Stimulated activated CD4-positive, alpha-beta T cell treated with anti-CD3 and anti-CD28 coated beads, Interleukin-12 subunit alpha, Interleukin-12 subunit beta, amount 100 ng/mL, for 48 hours (primary cell): Measurements from ENCODE around the gene NEIL1.
A peak's percentile ranks its signal among the peaks of the same experiment; 100 is the strongest.

Experiments used
- DNase-seq, 3 donors: peaks; one replicate each; pipeline ENCODE4 v3.0.0-alpha.2; 2020; ENCODE audit warnings: low read depth in 2 of 3, low spot score in 1 of 3

NEIL1 gene

DNA sequence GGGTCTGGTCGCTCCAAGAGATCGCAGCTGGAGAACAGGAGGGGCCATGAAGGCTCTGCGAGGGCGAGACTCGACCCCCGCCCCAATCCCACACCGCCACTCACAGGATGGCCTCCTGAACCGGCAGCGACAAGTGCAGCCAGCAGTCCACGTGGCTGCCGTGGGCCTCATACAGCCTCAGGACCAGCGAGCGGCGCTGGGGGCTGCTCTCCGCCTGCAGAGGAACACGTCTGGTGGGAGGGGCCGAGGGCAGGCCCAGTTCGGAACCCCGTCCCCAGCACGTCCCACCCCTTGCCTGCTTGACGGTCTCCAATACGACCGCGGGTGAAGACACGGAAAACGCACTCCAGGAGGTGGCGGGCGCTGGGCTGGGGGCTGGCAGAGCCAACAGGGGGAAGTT is 9.2 kb downstream of the NEIL1 start:
- no peak for DNase-seq

- no peak for DNase-seq
These were observed 9.7 kb downstream of the NEIL1 start for GRCh38 chr15:75356517-75356916.

DNA sequence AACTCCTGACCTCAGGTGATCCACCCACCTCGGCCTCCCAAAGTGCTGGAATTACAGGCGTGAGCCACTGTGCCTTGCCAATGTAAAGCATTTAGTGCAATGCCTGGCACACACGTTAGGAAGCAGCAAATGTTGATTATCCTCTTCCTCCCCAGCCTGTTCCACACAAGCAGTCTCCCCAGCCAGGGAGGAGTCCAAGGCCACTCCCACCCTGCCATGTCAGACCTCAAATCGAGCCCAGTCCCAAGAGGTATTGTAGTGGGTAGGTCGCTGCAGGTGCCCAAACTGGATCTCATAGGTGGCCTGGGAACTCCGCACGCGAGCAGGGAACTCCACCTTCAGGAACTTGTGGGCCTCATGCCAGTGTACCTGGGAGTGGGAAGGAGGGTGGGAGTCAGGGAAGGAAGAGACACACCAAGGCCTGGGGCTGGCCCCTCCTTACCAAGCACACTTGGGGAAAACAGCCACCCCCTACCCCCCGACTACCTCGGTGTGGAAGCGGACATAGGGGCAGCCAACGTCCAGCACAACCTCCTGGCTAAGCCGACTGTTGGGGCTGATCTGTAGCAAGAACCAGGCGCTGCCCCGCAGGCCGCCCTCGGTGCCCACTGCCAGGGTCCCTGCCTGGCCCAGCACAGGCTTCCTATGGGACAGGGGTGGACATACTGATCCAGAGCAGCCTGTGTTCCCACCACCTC is 11.3 kb downstream of the NEIL1 start:
- no peak for DNase-seq

DNA sequence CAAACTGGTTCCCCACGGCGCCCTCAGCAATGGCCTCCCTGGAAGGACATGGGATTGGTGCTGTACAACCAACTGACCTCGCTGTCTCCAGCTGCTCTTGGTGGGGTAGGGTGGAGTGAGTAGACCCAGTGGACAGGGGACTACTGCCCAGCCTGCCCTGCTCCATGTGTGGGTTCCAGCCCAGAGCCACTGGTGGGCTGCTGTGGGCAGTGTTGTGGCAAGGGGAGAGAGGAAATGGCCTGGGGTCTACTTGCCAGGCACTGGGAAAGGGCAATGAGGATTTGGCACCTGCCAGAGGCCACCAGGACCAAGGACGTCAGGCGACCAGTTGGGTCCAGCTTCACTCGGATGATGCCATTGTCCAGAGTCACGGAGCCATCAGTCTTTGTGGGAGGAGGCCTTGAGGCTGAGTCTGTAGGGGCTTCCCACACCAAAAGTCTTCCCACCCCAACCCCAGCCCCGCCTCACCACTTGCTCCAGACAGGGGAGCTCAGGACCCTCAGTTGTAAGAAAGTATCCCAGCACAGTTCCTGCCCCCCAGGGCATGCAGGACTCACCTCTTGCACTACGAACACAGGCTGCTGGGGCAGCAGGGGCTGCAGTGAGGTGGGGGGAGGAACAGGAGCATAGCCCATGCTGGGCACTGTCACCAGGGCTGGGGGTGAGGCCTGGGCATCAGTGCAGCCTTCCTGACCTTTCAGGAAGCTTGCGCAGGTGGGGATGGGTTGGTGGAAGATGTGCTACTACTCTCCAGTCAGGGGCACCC is 12.1 kb downstream of the NEIL1 start:
- DNase-seq = no peak

DNA sequence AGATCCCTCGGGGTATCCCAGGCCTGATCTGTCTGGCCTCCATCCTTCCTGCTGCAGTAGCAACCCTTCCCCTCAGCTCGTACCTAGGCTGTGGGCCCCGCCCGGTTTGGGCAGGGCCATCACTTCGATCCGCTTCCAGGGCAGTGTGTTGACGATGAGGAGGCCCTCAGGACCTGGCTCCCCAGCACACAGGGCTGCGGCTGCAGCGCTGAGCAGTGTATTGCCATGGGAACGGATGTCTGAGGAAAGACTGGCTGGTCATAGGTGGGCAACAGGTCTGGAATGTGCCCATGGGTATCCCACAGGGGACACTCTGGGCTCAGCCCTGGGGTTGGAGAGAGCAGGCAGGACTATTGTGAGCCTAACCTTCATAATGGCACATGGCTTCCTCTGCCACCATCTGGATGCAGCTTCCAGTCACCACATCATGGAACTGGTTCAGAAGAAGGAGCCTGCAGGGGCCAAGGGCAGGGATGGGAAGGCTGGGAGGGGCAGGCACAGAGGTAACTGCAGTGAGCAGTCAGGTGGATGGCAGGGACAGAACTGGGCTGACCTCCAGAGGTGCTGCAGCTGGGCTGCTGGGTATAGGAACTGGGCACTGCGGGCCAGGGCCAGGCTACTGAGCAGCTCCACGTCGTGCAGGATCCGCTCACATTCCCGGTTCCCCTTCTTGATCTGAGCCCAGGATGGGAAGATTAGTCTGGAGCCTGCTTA is 12.9 kb downstream of the NEIL1 start:
- DNase-seq = no peak

DNA sequence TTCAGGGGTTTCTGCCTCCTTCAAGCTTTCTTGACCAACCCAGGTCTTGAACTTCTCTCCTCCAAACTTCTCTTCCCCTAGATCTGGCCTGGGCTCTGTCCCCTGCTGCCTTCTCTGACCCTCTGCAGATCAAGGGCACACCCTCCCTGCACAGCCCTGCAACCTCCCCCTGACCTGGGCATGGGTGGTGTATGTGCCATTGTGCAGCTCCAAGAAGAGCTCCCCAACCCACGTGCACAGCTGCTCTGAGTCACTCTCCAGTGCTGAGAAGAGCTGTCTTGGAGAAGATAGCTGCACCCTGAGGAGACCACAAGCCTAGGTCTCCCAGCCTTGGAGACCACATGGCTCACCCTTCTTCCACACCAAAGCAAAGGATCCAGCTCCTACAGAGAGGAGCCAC is 13.6 kb downstream of the NEIL1 start:
- no peak for DNase-seq

DNA sequence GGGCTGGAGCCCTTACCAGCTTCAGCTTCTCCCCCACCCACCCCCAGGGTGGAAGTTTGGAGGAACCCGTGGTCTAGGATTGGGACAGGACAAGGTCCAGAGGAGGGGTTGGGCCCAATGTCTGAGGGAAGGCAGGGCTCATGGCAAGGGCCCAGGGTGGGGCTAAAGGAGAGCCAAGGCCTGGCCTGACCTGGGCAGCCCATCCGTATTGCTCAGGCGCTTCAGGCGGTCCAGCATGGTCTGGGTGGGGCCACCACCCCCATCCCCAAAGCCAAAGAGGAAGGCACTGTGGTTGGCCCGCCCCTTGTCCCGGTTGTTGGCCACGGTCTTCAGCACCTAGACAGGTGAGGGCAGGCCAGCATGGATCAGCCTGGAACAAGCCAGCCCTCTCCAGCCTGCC is 14.0 kb downstream of the NEIL1 start:
- DNase-seq = no peak

DNA sequence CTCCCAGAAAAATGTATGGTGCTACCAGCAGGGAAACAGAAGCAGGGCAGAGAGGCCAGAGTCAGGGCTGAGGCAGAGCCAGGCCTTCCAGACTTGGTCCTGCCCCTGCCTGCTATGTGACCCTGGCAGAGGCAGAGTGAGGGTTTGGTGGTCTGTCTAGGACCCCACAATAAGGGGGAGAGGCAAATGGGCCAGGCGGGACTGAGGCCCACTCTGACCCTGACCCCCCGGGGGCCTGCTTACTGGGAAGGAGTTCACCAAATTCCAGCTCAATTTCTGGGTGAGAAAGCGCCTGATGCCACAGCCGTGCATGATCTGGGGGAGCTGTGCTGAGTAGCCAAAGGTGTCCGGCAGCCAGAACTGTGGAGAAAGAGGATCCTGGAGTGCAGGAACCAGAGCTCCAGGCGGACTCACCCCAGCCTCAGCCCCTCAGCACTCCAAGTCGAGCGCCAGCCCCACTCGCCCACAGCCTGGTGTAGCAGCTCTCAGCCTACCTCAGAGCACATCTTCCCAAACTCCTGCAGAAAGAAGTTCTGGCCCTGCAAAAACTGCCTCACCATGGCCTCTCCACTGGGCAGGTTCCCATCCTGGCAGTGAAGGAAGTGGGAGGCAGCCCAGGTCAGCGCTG is 14.6 kb downstream of the NEIL1 start:
- DNase-seq = no peak

DNA sequence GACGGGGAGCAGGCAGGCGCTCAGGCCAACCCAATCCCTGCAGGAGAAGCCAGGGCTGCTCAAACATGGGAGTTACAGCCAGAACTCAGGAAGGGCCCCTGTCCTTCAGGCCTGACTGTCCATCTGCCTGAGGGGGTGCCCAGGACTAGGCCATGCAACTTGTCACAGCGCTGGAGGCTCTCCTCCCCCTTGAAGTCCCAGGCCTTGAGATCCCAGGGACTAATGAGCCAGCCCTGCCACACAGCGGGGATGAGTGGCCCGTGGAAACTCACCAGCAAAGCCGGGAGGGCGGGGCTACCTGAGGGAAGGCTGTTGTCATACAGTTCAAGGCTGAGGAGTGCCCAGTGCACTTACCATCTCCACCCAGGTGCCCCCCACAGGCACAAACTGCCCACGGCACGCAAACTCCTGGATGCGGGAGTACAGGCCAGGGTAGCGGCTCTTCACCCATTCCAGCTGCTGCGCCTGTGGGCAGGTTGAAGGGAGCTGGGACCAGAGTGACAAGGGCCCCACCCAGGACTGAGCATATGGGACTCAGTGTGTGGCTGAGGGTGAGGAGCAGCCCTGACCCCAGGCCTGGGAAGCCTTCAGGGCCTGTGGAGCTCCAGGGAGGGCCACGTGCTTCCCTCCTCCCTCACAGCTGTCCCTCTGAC is 15.3 kb downstream of the NEIL1 start:
- DNase-seq = no peak

- no peak for DNase-seq
These were observed 15.9 kb downstream of the NEIL1 start for GRCh38 chr15:75362642-75363249.

GRCh38 chr15:75363786-75364185 is 16.9 kb downstream of the NEIL1 start:
- no peak for DNase-seq

GRCh38 chr15:75364881-75365280 is 18.0 kb downstream of the NEIL1 start:
- no peak for DNase-seq

GRCh38 chr15:75366163-75366562 is 19.3 kb downstream of the NEIL1 start:
- no peak for DNase-seq

DNA sequence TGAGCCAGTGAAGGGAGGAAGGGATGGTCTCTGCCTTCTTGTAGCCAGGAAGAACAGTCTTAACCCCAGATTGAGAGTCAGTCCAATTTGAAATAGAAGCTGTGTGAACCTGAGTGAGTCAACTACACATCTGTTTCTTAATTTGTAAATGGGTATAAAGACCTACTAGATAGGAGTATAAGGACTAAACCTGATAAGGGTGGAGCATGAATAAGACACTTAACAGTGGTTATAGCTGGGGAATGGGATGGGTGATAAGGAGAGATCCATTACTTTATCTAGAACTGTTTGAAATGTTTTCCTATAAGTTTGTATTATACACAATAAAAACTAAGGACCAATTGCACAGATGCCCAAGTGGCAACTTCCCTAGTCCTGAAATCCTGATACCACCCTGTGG is 20.2 kb downstream of the NEIL1 start:
- no peak for DNase-seq

- DNase-seq = no peak
These were observed 20.6 kb downstream of the NEIL1 start for GRCh38 chr15:75367406-75367912.

- peak; percentile 90 to 94 (median 90) for DNase-seq
These were observed 21.3 kb downstream of the NEIL1 start, which contains the start of gene MAN2C1 for GRCh38 chr15:75367913-75368688. MAN2C1 (minus strand) TSS chr15:75368607; CDS start chr15:75368583, 24 bp downstream.

DNA sequence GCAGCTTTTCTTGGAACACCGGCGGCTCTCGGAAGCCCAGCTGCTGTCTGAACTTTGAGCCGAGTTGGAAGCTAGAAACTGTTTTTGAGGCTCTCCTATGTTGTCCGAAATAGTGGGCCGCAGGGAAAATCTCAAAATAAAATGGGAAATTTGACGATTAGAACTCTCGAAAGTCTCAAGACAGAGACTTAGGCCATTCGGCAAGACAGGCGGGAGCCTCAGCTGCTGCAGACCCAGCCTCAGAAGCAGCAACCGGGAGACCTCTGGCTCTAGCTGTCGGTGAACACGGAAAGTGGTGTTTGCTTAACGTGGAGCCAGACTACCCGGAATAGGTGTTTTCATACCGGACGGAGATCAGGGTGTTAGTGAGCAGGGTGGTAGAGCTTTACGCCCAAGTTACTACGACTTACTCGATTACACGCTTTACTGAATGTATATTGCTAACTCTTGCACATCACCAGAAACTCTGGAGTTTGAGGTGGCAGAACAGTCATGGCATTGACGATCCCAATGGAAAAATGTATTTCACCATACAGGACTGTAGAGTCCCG is 21.9 kb downstream of the NEIL1 start:
- DNase-seq = no peak

DNA sequence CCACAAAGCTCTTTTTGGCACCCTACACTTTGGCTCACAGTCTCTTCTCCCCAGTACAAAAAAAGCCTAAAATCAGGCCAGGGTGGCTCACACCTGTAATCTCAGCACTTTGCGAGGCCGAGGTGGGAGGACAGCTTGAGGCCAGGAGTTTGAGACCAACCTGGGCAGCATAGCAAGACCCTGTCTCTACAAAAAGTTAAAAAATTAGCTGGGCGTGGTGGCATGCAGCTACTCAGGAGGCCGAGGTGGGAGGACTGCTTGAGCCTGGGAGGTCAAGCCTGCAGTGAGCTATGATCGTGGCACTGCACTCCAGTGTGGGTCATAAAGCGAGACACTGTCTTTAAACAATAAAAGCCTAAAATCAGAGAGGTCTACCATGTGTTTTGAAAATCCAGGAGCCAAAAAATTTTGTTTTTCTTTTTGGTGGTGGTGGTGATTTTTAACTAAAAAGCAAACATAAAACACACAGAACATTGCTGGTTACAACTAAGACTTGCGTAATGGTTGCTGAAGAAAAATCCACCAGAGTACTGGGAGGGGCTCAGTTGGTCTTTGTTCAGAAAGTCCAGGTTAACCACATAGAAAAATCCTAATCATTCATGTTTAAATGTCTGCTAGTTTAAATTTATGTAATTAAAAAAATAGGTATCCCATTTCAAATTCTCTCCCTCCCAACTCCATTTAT is 23.2 kb downstream of the NEIL1 start:
- no peak for DNase-seq

DNA sequence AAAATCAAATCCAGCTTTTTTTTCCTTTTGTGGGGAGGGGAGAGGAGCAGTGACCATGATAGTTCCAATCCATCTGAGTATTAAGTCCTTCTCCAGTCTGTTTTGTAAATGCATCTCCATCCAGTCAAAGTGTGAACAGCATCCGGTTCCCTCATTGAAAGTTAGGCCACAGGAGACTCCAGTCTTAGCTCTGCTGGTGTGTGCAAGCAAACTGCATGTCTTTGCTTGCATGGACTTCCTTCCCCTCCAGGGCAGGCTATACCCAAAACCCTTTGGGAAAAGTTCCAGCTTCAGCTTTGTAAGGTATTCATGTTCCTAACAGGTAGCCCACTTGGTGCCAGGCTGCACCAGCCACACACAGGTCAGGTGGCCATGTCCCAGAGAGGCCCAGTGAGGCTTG is 24.6 kb downstream of the NEIL1 start:
- DNase-seq = no peak
